Measurements from ENCODE around the gene VIPR1.

DNA sequence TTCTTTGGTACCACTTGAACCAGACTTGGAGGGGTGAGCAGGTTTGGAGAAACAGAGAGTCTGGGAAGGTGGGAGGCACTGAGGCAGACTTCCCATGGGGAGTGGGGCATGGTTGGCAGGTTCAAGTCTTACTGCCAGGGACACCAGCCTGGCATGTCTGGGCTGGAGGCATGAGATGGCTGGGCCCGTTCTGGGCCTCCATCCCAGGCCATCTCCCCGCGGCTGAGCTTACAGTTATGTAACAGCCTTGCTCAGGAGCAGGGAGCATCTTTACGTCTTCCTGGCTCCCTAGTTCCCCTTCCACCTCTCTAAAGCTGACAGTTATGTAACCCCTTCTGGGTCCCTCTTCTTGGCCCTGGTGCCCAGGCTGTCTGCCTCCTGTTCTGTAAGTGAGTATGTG, 12.4 kb downstream of the VIPR1 start:
- no peak for TF ChIP-seq CTCF (IDR thresholded peaks at IDR 0.05)
- TF ChIP-seq POLR2AphosphoS5 (IDR thresholded peaks at IDR 0.05): no peak
- TF ChIP-seq POLR2A (IDR thresholded peaks at IDR 0.05): no peak
